GM12875 (cell line): ENCODE results near the gene POLR2H.

ENCODE experiments used
- H3K4me3 ChIP-seq: one replicate; pipeline ENCODE4 v1.5.1; 2011; ENCODE audit warnings: low read depth, low read length, control low read depth
- CTCF ChIP-seq: IDR thresholded peaks from 2 replicates; pipeline ENCODE4 v1.5.1; 2011; ENCODE audit warnings: low read depth, mild to moderate bottlenecking, control low read depth, inconsistent platforms, low read length, moderate library complexity, borderline replicate concordance; ENCODE audit not compliant: insufficient read depth

The POLR2H gene

GRCh38 chr3:184391266-184391665, 29.8 kb downstream of the POLR2H start:
- no peak for TF ChIP-seq CTCF
- H3K4me3 ChIP-seq: no peak overlapping the region

- TF ChIP-seq CTCF: no peak
- H3K4me3 ChIP-seq: no peak overlapping the region
Observed at GRCh38 chr3:184395320-184395660, 33.8 kb downstream of the POLR2H start.

- H3K4me3 ChIP-seq: no peak overlapping the region
Observed at GRCh38 chr3:184399410-184399809, 37.9 kb downstream of the POLR2H start.

GRCh38 chr3:184405075-184406030, 43.8 kb downstream of the POLR2H start:
- H3K4me3 ChIP-seq: no peak overlapping the region
- no peak for TF ChIP-seq CTCF

More at GRCh38 chr3:184399410-184399809, 37.9 kb downstream of the POLR2H start:
- TF ChIP-seq CTCF: no peak

- H3K4me3 ChIP-seq: no peak overlapping the region
- TF ChIP-seq CTCF: no peak
Observed at GRCh38 chr3:184409331-184409926, 47.9 kb downstream of the POLR2H start.

GRCh38 chr3:184409946-184410500, 48.5 kb downstream of the POLR2H start:
- TF ChIP-seq CTCF: no peak
- no peak overlapping the region for H3K4me3 ChIP-seq
